H1 (cell line): ENCODE data around the gene TLR2. TPM values are rescaled to one million over a fixed set of nuclear protein-coding genes. Genes with fewer than 3 reads are reported as not detected.

ENCODE experiments used
- CHD1 ChIP-seq: IDR thresholded peaks from 2 replicates; pipeline ENCODE4 v1.6.1; 2012; ENCODE audit warnings: low read depth, low read length, improper control_type of control experiment
- CHD2 ChIP-seq: IDR thresholded peaks from 2 replicates; pipeline ENCODE4 v1.6.1; 2012; ENCODE audit warnings: low read length, improper control_type of control experiment
- RAD21 ChIP-seq, 2 experiments: IDR thresholded peaks in 1 of 2; conservative IDR thresholded peaks in 1 of 2; 2 replicates each; pipeline ENCODE4 v1.6.1; 2011; ENCODE audit warnings: low read depth in 2 of 2, low read length in 2 of 2, improper control_type of control experiment in 1 of 2, inconsistent platforms in 1 of 2, mild to moderate bottlenecking in 1 of 2, moderate library complexity in 1 of 2
- SAP30 ChIP-seq: fragments of 300-600 bp; sonication (generic); IDR thresholded peaks from 2 replicates; pipeline ENCODE4 v1.7.1; 2012; ENCODE audit warnings: low read length, moderate library complexity, mild to moderate bottlenecking, inconsistent platforms; ENCODE audit not compliant: insufficient read depth, insufficient replicate concordance
- SIRT6 ChIP-seq: IDR thresholded peaks from one replicate; pipeline ENCODE4 v1.7.1; 2012; ENCODE audit warnings: low read length, inconsistent platforms
- polyA plus RNA-seq, 7 experiments: library from polyadenylated mRNA; depleted of rRNA in 3 of 7; stranded (reverse) in 5 of 7; unstranded in 2 of 7; fragments of >200 nt in 5 of 7; fragments of 200-250 nt in 2 of 7; gene quantifications; 1 replicate in 5 of 7; 2 replicates in 1 of 7; 4 replicates in 1 of 7; pipeline versions ENCODE4 v1.2.1 to v1.2.3, GENCODE V29; 2011 to 2013; ENCODE audit warnings: missing spikeins in 2 of 7, mixed read lengths in 2 of 7
- total RNA-seq: library from RNA; stranded (reverse); fragmentation: NEBNext Ultra II Directional; extraction: Animal tissue kit (Norgen Biotek cat#: 25700); gene quantifications from 2 replicates; pipeline ENCODE4 v1.2.1, GENCODE V29; 2021

Gene TLR2
- total and polyA plus RNA-seq, 2 of the 8 experiments (the other 6 are each of a cell fraction or from before 2014, with no cell fraction given), result 1.3 TPM

DNA sequence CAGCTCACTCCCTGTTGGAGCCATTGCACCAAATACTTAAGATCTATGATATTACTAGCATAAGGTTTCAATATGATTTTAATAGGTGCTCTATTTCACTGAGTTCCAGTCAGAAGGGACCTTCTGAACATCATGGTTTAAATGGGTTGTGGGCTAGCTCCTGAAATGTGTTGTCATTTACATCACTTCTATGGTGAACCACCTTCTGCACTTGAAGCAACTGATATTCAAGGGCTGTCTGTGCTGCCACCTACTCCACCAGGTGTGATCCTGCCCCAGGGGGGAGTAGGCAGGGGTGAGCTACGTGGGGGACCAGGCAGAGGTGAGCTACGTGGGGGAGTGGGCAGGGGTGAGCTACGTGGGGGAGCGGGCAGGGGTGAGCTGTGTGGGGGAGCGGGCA is 40.5 kb downstream of the TLR2 start (continued):
- TF ChIP-seq RAD21 (IDR thresholded peaks at IDR 0.05 in 1 of 2, conservative IDR thresholded peaks at IDR 0.05 in 1 of 2; ENCODE audit: low read depth in 2 of 2, low read length in 2 of 2), result no peak
- TF ChIP-seq SAP30, result no peak
- TF ChIP-seq CHD2, result no peak
- no peak for TF ChIP-seq SIRT6
- TF ChIP-seq CHD1, result no peak
- TF ChIP-seq, all 59 proteins: peak for 0
